HepG2 (cell line): ENCODE measurements around the gene PLEKHA8. TPM values are rescaled to one million over a fixed set of nuclear protein-coding genes. Genes with fewer than 3 reads are reported as not detected.

ENCODE experiments used
- ATAC-seq: fragments of 200-7000 bp; cut with Tn5 transposase; 3 replicates; pipeline ENCODE4 v1.9.1; 2020; ENCODE audit warnings: mild to moderate bottlenecking, moderate library complexity
- BruUV-seq: library from RNA; stranded (reverse); fragments of 400-500 nt; replicated peaks from 2 replicates; lab custom pipeline; 2021; lab: Mats Ljungman, UMichigan
- CTCF ChIA-PET: fragments of 300-600 bp; formaldehyde crosslinking; extraction: SDS; loops from one replicate; lab custom pipeline; 2021; ENCODE audit warnings: low total read pairs, inconsistent platforms, low intra/inter-chr PET ratio; lab: Yijun Ruan, JAX
- POLR2A ChIA-PET: fragments of 350-600 bp; sonication (Branson Sonifier 250); formaldehyde crosslinking; loops from one replicate; lab custom pipeline; 2020; ENCODE audit warnings: antibody characterized with exemption, inconsistent platforms; lab: Yijun Ruan, JAX
- DNase-seq: peaks from one replicate; pipeline ENCODE4 v3.0.0-alpha.2; 2015; ENCODE audit warnings: low spot score
- FAIRE-seq: peaks from 3 replicates; lab custom pipeline; 2011; peaks lifted over from hg19 to GRCh38; lab: Jason Lieb, UNC
- H2AFZ ChIP-seq: one replicate; pipeline ENCODE4 v1.6.1; 2011; ENCODE audit warnings: low read length, inconsistent platforms
- H3K27ac ChIP-seq: fragments of 300-600 bp; 3 replicates; pipeline ENCODE4 v1.8.0; 2011; ENCODE audit warnings: mixed run types, mild to moderate bottlenecking, mixed read lengths, low read length, inconsistent platforms; ENCODE audit not compliant: insufficient read depth; ENCODE audit errors: extremely low read length
- H3K27me3 ChIP-seq, 2 experiments: fragments of 200-600 bp in 1 of 2; 2 replicates in 1 of 2; 3 replicates in 1 of 2; pipeline versions ENCODE4 v1.6.0 to v1.8.0; 2011; ENCODE audit warnings: low read length in 2 of 2, mild to moderate bottlenecking in 2 of 2, moderate library complexity in 2 of 2, inconsistent platforms in 1 of 2; ENCODE audit not compliant: insufficient read depth in 2 of 2, control insufficient read depth in 1 of 2
- H3K36me3 ChIP-seq, 2 experiments: fragments of 200-600 bp in 1 of 2; replicated peaks in 1 of 2; 2 replicates in 1 of 2; 3 replicates in 1 of 2; pipeline versions ENCODE4 v1.5.1 to v1.8.0; 2011; ENCODE audit warnings: low read length in 2 of 2, inconsistent platforms in 1 of 2; ENCODE audit not compliant: insufficient read depth in 2 of 2, control insufficient read depth in 1 of 2
- H3K4me1 ChIP-seq: 2 replicates; pipeline ENCODE4 v1.5.1; 2012; ENCODE audit warnings: low read length, inconsistent platforms; ENCODE audit not compliant: insufficient read depth
- H3K4me2 ChIP-seq: 2 replicates; pipeline ENCODE4 v1.6.0; 2011; ENCODE audit warnings: low read depth, low read length, inconsistent platforms
- H3K4me3 ChIP-seq, 3 experiments: fragments of 200-600 bp in 1 of 3; sonication (generic), shearing (Covaris generic) in 1 of 3; replicated peaks in 1 of 3; 2 replicates each; pipeline ENCODE4 v1.5.1; 2011 to 2016; ENCODE audit warnings: low read length in 3 of 3, inconsistent platforms in 2 of 3, low read depth in 2 of 3, mild to moderate bottlenecking in 2 of 3, control low read depth in 1 of 3, mixed read lengths in 1 of 3; ENCODE audit not compliant: insufficient read depth in 1 of 3
- H3K79me2 ChIP-seq: one replicate; pipeline ENCODE4 v1.6.1; 2011; ENCODE audit warnings: low read length, inconsistent platforms; ENCODE audit not compliant: insufficient read depth
- H3K9ac ChIP-seq: 2 replicates; pipeline ENCODE4 v1.6.0; 2011; ENCODE audit warnings: mild to moderate bottlenecking, low read depth, low read length, inconsistent platforms; ENCODE audit not compliant: insufficient read depth
- H3K9me3 ChIP-seq: 2 replicates; pipeline ENCODE4 v1.5.1; 2012; ENCODE audit warnings: mild to moderate bottlenecking, low read length
- H4K20me1 ChIP-seq: 2 replicates; pipeline ENCODE4 v1.6.0; 2011; ENCODE audit warnings: inconsistent platforms, mild to moderate bottlenecking, low read length, moderate library complexity; ENCODE audit not compliant: insufficient read depth
- YEATS4 ChIP-seq: sonication (generic); formaldehyde crosslinking; IDR thresholded peaks from 2 replicates; pipeline ENCODE4 v1.4.0; 2020; ENCODE audit warnings: missing genetic modification reagents, borderline replicate concordance
- ZBTB20 ChIP-seq: sonication (generic); formaldehyde crosslinking; IDR thresholded peaks from 2 replicates; pipeline ENCODE4 v1.8.1; 2023; ENCODE audit warnings: missing genetic modification reagents, low read depth, mild to moderate bottlenecking, borderline replicate concordance
- WGBS: methylation state at CpG from one replicate; pipeline ENCODE4 v1.1.6; 2017; ENCODE audit warnings: low lambda C conversion rate; 5-methylcytosine and 5-hydroxymethylcytosine counted together
- in situ Hi-C: cut with HindIII; loops from 2 replicates; pipeline ENCODE4 v1.10.0; 2017; ENCODE audit warnings: low pct_unique_long_range_greater_than_20kb; ENCODE audit not compliant: extremely low pct_ligation_motif_present
- intact Hi-C: fragments of 100-400 bp; cut with micrococcal nuclease; formaldehyde crosslinking; loops from one replicate; pipeline ENCODE4 v1.10.0; 2022; ENCODE audit not compliant: unreplicated experiment
- polyA plus RNA-seq, 8 experiments: library from polyadenylated mRNA; depleted of rRNA in 3 of 8; stranded (reverse) in 7 of 8; unstranded in 1 of 8; fragments of >200 nt; fragmentation: Illumina TruSeq in 4 of 8; extraction: Trizol in 4 of 8; gene quantifications; 2 replicates each; pipeline versions ENCODE4 v1.2.1 to v1.2.3, GENCODE V29; 2011 to 2016; ENCODE audit warnings: low read depth in 4 of 8, missing spikeins in 1 of 8, mixed read lengths in 1 of 8; ENCODE audit not compliant: insufficient read depth in 1 of 8
- total RNA-seq, 5 experiments: library from RNA; depleted of rRNA; stranded (reverse); fragments of >200 nt; fragmentation: Illumina TruSeq; extraction: Trizol; gene quantifications; 2 replicates each; pipeline ENCODE4 v1.2.3, GENCODE V29; 2016; ENCODE audit warnings: low read depth in 1 of 5
- TF ChIP-seq, protein P1 (sequence below): sonication (generic); formaldehyde crosslinking; IDR thresholded peaks from 2 replicates; pipeline ENCODE4 v1.4.0; 2020; ENCODE audit warnings: missing genetic modification reagents
- TF ChIP-seq, protein P2 (sequence below): sonication (generic); formaldehyde crosslinking; IDR thresholded peaks from 2 replicates; pipeline ENCODE4 v1.4.0; 2020; ENCODE audit warnings: missing genetic modification reagents
- TF ChIP-seq, protein P3 (sequence below): sonication (generic); formaldehyde crosslinking; IDR thresholded peaks from 2 replicates; pipeline ENCODE4 v1.9.0; 2021; ENCODE audit warnings: missing genetic modification reagents, borderline replicate concordance
- TF ChIP-seq, protein P4 (sequence below): sonication (generic); formaldehyde crosslinking; IDR thresholded peaks from 2 replicates; pipeline ENCODE4 v1.4.0; 2020; ENCODE audit warnings: low read depth, mild to moderate bottlenecking, missing genetic modification reagents

The PLEKHA8 gene
- total and polyA plus RNA-seq, 2 of the 13 experiments (the other 11 are each of a cell fraction or from before 2014, with no cell fraction given), result 12.5 to 26.4 TPM

DNA sequence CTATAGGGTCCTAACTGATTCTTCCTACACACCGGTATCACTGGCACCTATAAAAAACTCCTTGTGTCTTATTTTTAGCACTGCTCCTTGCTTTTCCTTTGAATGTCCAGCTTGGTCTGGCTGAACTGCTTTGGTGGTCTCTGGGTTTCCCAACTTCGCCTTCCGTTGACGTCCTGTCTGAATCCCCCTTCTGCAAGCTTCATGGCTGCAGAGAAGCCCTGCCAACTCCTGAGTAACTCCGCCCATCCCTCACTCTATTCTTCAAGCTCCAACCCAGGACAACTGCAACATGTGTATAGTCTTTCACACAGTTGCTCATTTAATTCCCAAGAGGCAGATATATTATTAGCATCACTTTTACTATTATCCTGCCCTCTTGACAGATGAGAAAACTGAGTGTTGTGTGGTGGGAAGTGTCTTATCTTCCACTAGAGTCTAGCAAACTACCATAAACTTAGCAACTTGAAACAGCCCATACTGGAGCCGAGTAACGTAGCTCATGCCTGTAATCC, 147.5 kb downstream of the PLEKHA8 start:
- FAIRE-seq, result no peak
- H3K79me2 ChIP-seq, result no peaks in the 10 kb centered on the region
- peaks cover 25% of the 10 kb centered on the region for H3K4me1 ChIP-seq
- DNase-seq, result no peak
- POLR2A ChIA-PET, result no interaction called here
- H3K36me3 ChIP-seq, result no peaks in the 10 kb centered on the region
- BruUV-seq, result no TSS peak
- H4K20me1 ChIP-seq, result no peaks in the 10 kb centered on the region
- no peak overlapping the region for H3K9ac ChIP-seq
- ATAC-seq, result no peak
- H3K27me3 ChIP-seq, result no peaks in the 10 kb centered on the region
- no peak overlapping the region for H2AFZ ChIP-seq
- intact Hi-C loops (no loop called here), in situ Hi-C loops (no loop called here)
- CTCF ChIA-PET, result no interaction called here
- no peak overlapping the region for H3K4me2 ChIP-seq
- H3K27ac ChIP-seq, result no peak overlapping the region
- TF ChIP-seq, protein P1, sequence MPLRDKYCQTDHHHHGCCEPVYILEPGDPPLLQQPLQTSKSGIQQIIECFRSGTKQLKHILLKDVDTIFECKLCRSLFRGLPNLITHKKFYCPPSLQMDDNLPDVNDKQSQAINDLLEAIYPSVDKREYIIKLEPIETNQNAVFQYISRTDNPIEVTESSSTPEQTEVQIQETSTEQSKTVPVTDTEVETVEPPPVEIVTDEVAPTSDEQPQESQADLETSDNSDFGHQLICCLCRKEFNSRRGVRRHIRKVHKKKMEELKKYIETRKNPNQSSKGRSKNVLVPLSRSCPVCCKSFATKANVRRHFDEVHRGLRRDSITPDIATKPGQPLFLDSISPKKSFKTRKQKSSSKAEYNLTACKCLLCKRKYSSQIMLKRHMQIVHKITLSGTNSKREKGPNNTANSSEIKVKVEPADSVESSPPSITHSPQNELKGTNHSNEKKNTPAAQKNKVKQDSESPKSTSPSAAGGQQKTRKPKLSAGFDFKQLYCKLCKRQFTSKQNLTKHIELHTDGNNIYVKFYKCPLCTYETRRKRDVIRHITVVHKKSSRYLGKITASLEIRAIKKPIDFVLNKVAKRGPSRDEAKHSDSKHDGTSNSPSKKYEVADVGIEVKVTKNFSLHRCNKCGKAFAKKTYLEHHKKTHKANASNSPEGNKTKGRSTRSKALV (CRISPR knock-in tag), result no peak
- TF ChIP-seq, protein P2, sequence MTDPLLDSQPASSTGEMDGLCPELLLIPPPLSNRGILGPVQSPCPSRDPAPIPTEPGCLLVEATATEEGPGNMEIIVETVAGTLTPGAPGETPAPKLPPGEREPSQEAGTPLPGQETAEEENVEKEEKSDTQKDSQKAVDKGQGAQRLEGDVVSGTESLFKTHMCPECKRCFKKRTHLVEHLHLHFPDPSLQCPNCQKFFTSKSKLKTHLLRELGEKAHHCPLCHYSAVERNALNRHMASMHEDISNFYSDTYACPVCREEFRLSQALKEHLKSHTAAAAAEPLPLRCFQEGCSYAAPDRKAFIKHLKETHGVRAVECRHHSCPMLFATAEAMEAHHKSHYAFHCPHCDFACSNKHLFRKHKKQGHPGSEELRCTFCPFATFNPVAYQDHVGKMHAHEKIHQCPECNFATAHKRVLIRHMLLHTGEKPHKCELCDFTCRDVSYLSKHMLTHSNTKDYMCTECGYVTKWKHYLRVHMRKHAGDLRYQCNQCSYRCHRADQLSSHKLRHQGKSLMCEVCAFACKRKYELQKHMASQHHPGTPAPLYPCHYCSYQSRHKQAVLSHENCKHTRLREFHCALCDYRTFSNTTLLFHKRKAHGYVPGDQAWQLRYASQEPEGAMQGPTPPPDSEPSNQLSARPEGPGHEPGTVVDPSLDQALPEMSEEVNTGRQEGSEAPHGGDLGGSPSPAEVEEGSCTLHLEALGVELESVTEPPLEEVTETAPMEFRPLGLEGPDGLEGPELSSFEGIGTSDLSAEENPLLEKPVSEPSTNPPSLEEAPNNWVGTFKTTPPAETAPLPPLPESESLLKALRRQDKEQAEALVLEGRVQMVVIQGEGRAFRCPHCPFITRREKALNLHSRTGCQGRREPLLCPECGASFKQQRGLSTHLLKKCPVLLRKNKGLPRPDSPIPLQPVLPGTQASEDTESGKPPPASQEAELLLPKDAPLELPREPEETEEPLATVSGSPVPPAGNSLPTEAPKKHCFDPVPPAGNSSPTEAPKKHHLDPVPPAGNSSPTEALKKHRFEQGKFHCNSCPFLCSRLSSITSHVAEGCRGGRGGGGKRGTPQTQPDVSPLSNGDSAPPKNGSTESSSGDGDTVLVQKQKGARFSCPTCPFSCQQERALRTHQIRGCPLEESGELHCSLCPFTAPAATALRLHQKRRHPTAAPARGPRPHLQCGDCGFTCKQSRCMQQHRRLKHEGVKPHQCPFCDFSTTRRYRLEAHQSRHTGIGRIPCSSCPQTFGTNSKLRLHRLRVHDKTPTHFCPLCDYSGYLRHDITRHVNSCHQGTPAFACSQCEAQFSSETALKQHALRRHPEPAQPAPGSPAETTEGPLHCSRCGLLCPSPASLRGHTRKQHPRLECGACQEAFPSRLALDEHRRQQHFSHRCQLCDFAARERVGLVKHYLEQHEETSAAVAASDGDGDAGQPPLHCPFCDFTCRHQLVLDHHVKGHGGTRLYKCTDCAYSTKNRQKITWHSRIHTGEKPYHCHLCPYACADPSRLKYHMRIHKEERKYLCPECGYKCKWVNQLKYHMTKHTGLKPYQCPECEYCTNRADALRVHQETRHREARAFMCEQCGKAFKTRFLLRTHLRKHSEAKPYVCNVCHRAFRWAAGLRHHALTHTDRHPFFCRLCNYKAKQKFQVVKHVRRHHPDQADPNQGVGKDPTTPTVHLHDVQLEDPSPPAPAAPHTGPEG (CRISPR knock-in tag), result no peak
- TF ChIP-seq, protein P3, sequence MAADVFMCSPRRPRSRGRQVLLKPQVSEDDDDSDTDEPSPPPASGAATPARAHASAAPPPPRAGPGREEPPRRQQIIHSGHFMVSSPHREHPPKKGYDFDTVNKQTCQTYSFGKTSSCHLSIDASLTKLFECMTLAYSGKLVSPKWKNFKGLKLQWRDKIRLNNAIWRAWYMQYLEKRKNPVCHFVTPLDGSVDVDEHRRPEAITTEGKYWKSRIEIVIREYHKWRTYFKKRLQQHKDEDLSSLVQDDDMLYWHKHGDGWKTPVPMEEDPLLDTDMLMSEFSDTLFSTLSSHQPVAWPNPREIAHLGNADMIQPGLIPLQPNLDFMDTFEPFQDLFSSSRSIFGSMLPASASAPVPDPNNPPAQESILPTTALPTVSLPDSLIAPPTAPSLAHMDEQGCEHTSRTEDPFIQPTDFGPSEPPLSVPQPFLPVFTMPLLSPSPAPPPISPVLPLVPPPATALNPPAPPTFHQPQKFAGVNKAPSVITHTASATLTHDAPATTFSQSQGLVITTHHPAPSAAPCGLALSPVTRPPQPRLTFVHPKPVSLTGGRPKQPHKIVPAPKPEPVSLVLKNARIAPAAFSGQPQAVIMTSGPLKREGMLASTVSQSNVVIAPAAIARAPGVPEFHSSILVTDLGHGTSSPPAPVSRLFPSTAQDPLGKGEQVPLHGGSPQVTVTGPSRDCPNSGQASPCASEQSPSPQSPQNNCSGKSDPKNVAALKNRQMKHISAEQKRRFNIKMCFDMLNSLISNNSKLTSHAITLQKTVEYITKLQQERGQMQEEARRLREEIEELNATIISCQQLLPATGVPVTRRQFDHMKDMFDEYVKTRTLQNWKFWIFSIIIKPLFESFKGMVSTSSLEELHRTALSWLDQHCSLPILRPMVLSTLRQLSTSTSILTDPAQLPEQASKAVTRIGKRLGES (CRISPR knock-in tag), result no peak
- TF ChIP-seq YEATS4, result no peak
- TF ChIP-seq, protein P4, sequence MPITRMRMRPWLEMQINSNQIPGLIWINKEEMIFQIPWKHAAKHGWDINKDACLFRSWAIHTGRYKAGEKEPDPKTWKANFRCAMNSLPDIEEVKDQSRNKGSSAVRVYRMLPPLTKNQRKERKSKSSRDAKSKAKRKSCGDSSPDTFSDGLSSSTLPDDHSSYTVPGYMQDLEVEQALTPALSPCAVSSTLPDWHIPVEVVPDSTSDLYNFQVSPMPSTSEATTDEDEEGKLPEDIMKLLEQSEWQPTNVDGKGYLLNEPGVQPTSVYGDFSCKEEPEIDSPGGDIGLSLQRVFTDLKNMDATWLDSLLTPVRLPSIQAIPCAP, result no peak
- TF ChIP-seq ZBTB20 (CRISPR knock-in tag), result no peak
- no peak overlapping the region for H3K4me3 ChIP-seq
- H3K9me3 ChIP-seq, result no peaks in the 10 kb centered on the region
- 65% methylated on average over 7 of the region's 7 CpGs for WGBS
